Stimulated activated CD4-positive, alpha-beta T cell treated with anti-CD3 and anti-CD28 coated beads, Interleukin-12 subunit alpha, Interleukin-12 subunit beta, amount 100 ng/mL, for 48 hours (primary cell): ENCODE data around the gene CPAMD8.
"Not testable (repeated sequence)": the region's sequence is repeated elsewhere in the genome, so short reads cannot be mapped to it uniquely, and the experiment has no call there.

Experiments used
- DNase-seq, 3 donors: peaks; one replicate each; pipeline ENCODE4 v3.0.0-alpha.2; 2020; ENCODE audit warnings: low read depth in 2 of 3, low spot score in 1 of 3

The CPAMD8 gene

DNA sequence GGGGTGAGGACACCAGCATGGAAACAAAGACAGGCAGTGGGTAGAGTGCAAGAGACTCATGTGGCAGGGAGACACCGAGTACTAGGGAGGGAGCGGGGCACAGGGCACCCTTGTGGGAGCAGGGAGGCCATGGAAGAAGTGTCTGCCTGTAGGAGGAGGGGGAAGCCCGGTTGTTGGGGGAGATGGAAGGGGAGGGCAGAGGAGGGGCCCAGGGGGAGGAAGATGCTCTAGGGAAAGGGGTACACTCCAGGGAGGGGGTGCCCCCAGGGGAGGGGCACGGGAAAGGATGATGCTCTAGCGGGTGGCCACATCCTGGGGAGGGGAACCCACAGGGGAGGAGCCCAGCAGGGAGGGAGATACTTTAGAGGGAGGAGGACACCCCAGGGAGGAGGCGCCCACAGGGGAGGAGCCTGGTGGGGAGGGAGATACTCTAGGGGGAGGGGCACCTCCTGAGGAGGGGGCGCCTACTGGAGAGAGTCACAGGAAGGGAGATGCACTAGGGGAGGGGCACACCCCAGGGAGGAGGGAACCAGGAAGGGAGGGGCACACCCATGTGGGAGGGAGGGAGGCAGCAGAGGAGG lies 24.9 kb downstream of the CPAMD8 start:
- peak; percentile 9 to 32 (median 29) for DNase-seq

DNA sequence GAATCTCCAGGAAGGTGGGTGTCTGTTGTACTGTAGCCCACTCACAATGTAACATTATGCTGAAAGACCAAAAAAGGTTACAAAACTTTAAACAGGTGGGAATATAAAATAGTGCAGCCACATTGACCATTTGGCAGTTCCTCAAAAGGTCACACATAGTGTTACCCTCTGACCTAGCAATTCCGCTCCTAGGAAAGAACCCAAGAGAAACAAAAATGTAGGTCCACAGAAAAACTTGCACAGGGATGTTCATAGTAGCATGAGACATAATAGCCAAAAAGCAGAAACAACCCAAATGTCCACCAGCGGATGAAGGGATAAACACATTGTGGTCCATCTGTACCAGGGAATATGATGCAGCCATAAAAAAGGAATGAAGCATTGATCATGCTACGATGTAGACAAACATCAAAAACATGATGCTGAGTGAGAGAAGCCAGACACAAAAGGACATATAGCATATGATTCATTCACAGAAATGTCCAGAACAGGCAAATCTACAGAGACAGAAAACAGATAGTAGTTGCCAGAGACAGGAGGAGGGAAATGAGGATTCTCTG lies 27.9 kb downstream of the CPAMD8 start:
- DNase-seq, result no peak

DNA sequence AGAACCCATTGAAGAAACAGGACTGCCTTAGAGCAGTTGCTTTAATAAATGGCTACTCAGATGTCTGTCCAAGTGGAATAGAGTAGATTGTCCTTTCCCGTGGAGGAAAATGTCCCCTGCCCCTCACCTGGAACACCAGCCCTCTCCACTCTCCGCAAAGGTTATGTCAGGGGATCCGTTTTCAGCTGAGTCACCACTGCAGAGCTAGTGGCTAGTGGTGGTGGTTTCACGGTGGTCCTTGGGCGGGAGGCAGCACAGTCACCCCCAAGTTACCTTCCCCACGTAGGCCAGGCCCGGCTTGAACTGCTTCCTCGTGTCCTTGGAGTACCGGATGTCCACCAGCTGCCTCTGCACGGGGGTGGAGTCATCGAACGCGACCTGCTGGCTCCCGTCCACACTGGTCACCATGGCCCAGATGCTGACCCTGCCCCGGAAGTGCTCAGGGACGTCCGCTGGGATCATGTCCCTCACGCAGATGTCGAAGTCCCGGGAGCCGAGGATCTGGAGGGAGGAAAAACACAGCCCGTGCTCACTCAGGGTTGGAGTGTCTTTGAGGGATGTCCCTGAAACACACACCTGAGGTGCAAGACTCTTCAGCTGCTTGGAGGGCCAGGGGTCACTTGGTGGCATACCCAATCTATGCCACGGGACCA lies 29.6 kb downstream of the CPAMD8 start:
- DNase-seq, result not testable (repeated sequence)

DNA sequence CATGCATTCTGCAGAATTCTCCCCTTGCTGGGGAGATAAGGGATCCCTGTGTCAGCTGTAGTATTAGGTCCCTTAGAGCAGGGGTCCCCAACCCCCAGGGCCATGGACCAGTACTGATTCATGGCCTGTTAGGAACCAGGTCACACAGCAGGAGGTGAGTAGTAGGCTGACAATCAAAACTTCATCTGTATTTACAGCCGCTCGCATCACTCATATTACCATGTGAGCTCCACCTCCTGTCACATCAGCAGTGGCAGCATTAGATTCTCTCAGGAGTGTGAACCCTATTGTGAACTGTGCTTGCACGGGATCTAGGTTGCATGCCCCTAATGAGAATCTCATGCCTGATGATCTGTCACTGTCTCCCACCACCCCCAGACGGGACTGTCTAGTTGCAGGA lies 37.9 kb downstream of the CPAMD8 start:
- DNase-seq, result no peak

DNA sequence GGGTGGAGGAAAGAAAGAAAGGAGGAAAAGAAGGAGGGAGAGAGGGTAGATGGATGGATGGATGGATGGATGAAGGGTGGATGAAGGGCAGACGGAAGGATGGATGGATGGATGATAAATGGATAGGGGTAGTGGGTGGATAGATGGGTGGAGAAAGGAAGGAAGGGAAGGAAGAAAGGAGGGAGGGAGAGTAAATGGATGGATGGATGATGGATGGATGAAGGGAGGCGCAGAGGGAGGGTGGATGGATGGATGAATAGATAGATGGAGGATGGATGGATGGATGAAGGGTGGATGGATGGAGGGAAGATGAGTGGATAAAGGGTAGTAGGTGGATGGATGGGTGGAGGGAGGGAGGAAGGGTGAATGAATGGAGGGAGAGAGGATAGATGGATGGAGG lies 41.2 kb downstream of the CPAMD8 start:
- no peak for DNase-seq

DNA sequence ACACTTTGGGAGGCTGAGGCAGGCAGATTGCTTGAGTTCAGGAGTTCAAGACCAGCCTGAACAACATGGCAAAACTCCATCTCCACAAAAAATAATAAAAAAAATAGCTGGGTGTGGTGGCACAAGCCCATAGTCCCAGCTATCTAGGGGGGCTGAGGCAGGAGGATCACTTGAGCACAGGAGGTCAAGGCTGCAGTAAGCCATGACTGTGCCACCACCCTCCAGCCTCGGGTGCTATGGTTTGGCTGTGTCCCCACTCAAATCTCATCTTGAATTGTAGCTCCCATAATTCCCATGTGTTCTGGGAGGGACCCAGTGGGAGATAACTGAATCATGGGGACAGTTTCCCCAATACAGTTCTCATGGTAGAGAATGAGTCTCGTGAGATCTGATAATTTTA lies 44.0 kb downstream of the CPAMD8 start:
- not testable (repeated sequence) for DNase-seq

DNA sequence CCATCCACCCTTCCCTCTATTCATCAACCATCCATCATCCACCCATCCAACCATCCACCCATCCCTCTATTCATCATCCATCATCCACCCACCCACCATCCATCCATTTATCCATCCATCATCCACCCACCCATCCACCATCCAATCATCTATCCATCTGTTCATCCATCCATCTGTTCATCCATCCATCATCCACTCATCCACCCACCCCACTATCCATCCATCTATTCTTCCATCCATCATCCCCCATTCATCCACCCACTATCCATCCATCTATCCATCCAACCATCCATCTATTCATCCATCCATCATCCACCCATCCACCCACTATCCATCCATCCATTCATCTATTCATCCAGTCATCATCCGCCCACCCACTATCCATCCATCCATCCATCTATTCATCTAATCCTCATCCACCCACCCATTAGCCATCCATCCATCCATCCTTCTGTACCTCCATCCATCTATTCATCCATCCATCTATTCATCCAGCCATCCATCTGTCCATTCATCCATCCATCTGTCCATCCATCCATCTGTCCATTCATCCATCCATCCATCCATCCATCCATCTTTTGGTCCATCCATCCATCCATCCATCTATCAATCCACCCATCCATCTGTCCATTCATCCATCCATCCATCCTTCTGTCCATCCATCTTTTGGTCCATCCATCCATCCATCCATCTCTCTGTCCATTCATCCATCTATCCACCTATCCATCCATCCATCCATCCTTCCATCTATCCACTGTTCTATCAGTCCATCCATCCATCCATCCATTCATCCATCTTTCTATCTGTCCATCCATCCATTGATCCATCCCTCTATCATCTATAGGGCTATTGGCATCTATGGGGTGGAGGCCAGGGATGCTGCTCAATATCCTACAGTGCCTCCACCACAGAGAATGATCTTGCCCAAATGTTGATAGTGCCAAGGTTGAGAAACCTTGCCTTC lies 47.5 kb downstream of the CPAMD8 start:
- DNase-seq, result no peak

DNA sequence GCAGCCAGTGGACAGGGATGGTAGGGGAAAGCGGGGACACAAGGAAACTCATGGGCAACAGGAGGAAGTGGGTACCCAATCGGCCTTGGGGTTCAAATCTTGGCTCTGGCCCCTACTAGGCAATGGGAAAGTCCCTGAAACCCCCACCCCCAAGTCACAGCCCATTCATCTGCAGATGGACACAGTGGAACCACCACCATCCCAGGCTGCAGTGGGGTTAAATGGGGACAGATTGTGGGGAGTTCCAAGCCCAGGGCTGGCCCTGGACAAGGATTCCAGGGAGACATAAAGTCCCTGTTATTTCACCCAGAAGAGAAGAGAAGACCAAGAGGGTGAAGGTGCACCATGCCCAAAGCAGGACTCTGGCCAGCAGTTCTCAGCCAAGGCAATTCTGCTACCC lies 48.5 kb downstream of the CPAMD8 start:
- DNase-seq, result no peak

DNA sequence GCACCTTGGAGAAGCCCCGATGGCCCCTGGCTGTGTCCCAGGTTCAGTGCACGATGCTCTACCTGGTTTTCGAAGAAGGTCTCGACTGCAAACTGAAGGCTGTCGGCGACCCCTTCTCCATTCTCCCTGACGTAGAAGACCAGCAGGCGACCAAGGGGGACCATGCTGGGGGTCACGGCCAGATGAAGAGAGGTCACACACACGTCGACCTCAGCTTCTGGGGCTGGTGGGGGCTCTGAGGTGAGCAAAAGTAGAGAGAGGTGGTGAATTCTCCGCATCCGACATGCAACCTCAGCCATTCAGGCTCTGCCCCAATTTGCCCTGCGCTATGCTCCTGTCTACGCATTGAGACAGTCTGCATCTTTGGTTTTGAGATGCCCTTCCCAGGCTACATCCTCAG lies 49.3 kb downstream of the CPAMD8 start:
- no peak for DNase-seq

DNA sequence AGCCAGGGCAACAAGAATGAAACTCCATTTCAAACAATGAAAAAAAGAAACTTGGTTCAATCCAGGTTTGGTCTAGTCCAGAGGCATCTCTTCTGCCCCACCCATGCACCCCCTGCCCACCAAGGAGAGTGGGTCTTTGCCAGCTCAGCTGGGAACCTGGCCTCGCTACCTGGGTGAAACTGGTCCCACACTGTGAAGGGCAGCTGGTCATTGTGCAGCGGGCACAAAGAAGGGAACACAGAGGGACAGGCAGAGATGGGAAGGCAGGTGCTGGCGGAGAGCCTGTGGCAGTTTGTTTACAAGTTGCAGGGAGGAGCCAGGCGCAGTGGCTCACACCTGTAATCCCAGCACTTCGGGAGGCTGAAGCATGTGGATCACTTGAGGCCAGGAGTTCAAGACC lies 50.2 kb downstream of the CPAMD8 start:
- no peak for DNase-seq

DNA sequence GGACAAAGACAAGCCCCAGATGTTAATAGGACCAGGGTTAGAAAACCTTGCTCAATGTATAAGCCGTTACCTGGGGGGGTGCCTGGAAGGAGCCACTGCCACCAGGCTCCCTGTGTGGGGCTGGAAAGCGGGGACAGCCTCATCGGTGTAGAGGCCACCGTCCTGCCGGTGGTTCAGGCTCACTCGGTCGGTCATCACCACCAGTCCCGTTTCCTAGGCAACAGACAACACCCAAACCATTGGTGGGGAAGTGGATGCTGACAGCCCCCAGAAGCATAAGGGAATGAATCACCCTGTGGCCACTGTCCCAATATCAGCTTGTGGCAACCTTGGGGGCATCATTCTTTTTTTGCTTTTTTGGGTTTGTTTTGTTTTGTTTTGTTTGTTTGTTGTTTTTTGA lies 55.8 kb downstream of the CPAMD8 start:
- DNase-seq, result no peak

DNA sequence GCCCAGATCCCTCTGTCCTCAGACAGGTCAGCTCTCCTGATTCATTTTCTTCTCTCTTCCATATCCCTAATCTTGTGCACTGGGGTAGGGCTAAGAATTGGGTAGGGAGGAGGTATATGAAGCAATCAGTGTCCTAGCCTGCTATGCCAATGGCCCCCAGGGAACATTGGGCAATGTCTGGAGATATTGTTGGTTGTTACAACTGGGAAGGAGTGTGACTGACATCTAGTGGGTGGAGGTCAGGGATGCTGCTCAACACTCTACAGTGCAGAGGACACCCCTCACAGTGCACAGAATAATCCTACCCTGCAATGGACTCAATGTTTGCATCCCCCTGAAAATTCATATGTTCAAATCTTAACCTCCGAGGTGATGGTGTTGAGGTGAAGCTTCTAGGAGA lies 57.5 kb downstream of the CPAMD8 start:
- no peak for DNase-seq

DNA sequence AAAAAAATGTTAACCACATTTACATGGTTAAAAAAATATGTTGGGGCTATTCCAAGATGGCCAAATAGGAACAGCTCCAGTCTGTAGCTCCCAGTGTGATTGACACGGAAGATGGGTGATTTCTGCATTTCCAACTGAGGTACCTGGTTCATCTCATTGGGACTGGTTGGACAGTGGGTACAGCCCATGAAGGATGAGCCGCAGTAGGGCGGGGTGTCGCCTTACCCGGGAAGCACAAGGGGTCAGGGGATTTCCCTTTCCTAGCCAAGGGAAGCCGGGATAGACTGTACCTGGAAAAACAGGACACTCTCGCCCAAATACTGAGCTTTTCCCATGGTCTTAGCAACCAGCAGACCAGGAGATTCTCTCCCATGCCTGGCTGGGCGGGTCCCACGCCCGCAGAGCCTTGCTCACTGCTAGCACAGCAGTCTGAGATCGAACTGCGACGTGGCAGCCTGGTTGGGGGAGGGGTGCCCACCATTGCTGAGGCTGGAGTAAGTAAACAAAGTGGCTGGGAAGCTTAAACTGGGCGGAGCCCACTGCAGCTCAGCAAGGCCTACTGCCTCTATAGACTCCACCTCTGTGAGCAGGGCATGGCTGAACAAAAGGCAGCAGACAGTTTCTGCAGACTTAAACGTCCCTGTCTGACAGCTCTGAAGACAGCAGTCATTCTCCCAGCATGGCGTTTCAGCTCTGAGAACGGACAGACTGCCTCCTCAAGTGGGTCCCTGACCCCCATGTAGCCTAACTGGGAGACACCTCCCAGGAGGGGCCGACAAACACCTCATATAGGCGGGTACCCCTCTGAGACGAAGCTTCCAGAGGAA lies 65.4 kb downstream of the CPAMD8 start:
- not testable (repeated sequence) for DNase-seq

DNA sequence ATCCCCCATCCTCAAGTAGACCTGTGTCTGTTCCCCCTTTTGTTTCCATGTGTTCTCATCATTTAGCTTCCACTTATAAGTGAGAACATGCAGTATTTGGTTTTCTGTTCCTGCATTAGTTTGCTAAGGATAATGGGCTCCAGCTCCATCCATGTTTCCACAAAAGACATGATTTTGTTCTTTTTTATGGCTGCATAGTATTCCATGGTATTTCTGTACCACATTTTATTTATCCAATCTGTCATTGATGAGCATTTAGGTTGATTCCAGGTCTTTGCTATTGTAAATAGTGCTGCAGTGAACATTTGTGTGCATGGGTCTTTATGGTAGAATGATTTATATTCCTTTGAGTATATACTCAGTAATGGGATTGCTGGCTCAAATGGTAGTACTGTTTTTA lies 68.3 kb downstream of the CPAMD8 start:
- DNase-seq, result not testable (repeated sequence)

DNA sequence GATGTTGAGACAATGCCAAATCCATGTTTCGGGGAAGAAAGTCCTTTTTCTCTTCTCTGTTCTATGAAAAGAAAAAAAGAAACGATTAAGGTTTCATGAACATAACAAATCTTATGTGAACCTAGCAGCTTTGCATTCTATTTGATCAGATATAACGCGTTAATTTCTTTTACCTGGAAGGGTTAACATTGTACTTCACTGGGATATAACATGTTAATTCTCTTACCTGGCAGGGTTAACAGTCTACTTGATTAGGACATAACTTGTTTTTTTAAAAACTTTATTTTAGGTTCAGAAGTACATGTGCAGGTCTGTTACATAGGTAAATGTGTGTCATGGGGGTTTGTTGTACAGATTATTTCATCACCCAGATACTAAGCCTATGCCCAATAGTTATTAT lies 68.8 kb downstream of the CPAMD8 start:
- DNase-seq, result no peak

DNA sequence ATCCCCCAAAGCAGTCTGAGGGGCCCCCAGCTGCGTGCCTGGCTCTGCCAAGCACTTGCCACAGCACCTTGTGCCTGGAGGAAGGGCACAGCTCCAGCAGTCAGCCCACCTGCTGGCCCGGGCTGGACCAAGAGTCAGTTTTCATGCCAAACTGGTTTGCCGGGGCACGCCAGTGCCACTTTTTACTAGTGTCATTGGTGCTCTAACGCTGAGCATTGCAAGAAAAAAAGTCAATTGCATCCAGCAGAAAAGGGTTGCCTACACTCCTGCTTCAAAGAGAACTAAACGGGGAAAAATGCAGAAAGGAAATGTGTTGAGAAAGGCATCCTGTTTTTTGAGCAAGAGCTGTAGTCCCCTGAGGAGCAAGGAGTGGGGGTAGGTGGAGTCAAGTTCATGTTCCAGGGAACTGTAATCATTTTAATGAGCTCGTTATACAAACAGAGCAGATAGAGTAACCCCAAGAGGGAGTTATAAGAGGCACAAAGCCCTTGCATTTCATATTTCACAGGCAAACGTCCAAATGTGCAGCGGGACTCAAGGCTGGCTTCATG lies 69.4 kb downstream of the CPAMD8 start:
- DNase-seq, result no peak

DNA sequence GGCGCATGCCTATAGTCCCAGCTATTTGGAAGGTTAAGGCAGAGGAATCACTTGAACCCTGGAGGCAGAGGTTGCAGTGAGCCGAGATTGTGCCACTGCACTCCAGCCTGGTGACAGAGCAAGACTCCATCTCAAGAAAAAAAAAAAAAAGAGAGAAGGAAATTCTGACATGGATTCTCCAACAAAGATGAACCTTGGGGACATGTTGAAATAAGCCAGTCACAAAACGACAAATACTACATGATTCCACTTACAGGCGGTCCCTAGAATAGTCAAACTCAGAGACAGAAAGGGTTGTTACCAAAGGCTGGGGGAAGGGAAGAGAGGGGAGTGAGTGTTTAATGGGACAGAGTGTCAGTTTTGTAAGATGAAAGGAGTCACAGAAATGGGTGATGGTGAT lies 71.4 kb downstream of the CPAMD8 start:
- no peak for DNase-seq

DNA sequence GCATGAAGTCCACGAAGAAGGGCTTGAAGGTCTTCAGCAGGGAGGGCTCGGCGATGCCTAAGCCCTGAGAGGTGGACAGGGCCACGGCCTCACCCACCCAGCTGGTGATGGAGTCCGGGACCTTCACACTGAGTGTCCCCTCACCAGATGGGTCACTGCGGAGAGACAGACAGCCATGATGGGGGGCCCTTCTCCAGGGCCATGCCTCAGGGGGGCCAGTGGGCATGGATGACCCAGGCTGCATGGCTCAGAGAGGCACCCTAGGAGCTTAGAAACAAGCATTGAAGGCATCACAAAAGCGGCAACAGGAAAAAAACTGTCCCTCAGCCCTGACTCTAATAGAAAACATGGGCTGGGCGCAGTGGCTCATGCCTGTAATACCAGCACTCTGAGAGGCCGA lies 74.6 kb downstream of the CPAMD8 start:
- no peak for DNase-seq

DNA sequence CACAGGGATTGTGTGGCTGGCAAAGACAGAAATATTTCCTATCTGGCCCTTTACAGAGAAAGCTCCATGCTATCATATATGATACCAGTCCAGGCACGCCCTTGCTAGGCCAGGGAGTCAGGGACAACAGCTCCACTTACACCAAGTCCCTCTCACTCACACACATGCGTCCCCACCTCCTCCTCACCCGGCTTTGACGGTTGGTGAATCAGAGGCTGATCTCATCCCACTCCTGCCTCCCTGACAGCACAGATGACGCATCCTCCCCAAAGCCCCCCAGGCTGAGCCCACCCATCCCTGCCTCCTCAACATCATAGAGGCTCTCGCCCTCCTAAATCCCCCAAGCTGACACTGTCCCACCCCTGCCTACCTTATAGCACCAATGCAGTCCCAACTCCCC lies 75.1 kb downstream of the CPAMD8 start:
- no peak for DNase-seq

DNA sequence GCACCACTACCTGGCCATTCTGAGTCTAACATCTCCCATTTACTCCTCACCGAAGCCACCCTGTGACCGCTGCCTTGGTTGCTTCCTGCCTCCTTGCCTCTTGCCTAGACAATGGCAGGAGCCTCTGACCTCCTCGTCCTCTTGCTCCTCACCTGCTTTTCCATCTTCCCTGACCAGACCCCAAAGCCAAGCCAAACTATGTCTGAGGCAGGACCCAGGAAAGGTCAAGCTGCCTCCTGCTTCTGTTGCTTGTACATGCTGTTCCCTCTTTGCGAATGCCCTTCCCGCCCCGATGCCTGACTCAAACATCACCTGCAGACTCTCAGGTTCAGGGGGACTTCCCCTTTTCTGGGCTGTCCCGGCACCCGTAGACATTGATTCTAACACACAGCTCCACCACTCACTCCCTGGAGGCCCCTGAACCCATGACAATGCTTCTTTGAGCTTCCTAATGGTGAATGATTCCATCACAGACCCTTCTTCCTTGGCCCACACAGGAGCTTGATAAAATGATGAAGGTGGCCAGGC lies 77.0 kb downstream of the CPAMD8 start:
- DNase-seq, result no peak
